GM08714 (cell line): ENCODE results near the gene G6PD.
"Not testable (repeated sequence)": the region's sequence is repeated elsewhere in the genome, so short reads cannot be mapped to it uniquely, and the experiment has no call there.

Experiments used
- H3K4me3 ChIP-seq: fragments of 200-500 bp; sonication (Bioruptor generic); 2 replicates; pipeline ENCODE4 v1.5.1; 2014; ENCODE audit warnings: mild to moderate bottlenecking, low read length, inconsistent platforms
- ZNF274 ChIP-seq: IDR thresholded peaks from 2 replicates; pipeline ENCODE4 v1.6.1; 2012; ENCODE audit warnings: mild to moderate bottlenecking, low read depth, low read length

Gene G6PD

GRCh38 chrX:154509455-154509854, 37.2 kb downstream of the G6PD start:
- no peak for TF ChIP-seq ZNF274
- no peak overlapping the region for H3K4me3 ChIP-seq

DNA sequence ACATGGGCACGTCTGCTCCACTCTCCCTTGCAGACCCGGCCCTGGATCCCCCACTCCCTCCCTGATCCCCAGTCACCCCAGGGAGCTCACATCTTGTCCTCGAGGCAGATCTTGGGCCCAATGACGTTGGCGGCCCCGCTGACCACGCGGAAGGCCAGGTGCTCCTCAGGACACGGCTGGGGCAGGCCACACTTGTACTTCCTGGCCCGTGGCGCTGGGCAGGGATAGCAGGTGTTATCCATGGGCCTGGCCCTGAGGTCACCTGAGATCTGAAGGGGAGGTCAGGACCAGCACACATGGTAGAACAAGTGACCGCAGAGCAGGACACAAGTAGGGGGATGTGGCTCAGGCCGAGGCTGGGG, 38.3 kb downstream of the G6PD start:
- no peak for TF ChIP-seq ZNF274
- H3K4me3 ChIP-seq: no peak overlapping the region

- no peak for TF ChIP-seq ZNF274
These were observed 38.8 kb downstream of the G6PD start for GRCh38 chrX:154507673-154508383.

GRCh38 chrX:154506483-154507332, 39.9 kb downstream of the G6PD start:
- no peak overlapping the region for H3K4me3 ChIP-seq
- no peak for TF ChIP-seq ZNF274

More at GRCh38 chrX:154507673-154508383, 38.8 kb downstream of the G6PD start:
- H3K4me3 ChIP-seq: no peak overlapping the region

DNA sequence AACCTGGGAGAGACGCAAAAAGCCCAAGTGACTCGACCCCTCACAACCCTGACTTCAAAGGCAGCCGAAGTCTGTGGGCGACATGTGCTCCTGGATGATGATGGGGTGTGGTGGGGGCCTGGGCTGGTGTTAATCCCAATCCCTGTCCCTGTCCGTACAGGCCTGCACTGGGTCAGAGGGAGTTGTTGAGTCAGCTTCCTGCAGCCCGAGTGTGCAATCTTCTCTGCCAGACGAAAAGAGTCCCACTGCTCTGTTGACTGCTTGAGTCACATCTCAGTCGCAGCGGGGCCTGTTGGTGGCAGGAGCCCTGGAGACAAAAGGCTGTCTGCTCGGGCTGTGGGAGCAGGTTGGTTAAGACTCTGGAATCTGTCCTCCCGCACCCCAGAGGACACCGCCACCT, 40.9 kb downstream of the G6PD start:
- H3K4me3 ChIP-seq: no peak overlapping the region
- TF ChIP-seq ZNF274: no peak

DNA sequence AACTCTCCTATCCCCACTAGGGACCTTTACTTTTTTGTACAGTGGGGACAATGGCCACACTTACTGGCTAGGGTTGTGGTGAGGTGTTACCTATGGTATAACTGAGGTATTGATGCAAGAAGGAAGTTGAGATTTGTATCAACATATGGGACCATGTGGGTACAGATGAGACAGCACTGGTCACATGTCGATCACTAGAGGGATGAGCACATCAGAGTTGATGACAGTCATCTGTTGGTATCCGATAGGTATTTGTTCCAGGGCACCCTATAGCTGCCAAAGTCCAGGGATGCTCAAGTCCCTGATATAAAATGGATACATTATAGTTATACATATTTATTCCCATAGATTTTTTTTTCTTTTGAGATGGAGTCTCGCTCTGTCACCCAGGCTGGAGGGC, 43.7 kb downstream of the G6PD start:
- no peak overlapping the region for H3K4me3 ChIP-seq
- no peak for TF ChIP-seq ZNF274

GRCh38 chrX:154502098-154502497, 44.5 kb downstream of the G6PD start:
- no peak overlapping the region for H3K4me3 ChIP-seq
- TF ChIP-seq ZNF274: no peak

DNA sequence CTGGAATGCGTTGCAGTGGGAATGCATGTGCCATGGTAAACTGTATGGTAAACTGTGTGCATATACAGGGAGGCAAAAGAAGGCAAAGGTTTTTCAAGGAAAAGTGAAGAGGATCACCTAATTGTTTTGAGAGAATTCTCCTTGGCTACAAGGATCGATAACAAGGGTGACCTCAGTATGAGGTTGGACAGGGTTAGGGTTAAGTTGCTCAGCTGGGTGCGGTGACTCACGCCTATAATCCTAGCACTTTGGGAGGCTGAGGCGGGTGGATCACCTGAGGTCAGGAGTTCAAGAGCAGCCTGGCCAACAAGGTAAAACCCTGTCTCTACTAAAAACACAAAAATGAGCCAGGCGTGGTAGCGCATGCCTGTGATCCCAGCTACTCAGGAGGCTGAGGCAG, 45.2 kb downstream of the G6PD start:
- H3K4me3 ChIP-seq: not testable (repeated sequence)

DNA sequence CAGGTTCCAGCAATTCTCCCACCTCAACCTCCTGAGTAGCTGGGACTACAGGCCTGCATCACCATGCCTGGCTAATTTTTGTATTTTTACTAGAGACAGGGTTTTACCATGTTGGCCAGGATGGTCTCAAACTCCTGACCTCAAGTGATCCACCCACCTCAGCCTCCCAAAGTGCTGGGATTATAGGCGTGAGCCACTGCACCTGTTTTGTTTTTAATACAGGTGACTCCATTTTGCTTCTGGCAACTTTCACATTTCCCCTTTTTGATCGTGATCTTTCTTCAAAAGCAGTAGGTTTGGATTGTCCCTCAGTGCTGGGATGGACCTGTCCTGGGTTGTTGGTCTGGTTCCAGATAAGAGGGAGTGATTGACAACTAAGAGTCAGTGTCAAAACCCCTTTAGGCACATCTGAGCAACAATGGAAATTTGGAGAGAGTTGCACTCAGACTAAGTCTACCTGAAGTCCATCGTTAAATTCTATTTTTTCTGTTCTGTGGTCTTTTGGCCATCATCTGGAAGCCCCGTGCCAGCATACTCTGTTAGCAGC, 50.0 kb downstream of the G6PD start:
- not testable (repeated sequence) for H3K4me3 ChIP-seq

GRCh38 chrX:154495472-154495922, 51.1 kb downstream of the G6PD start:
- no peak overlapping the region for H3K4me3 ChIP-seq
- TF ChIP-seq ZNF274: no peak

GRCh38 chrX:154494715-154495114, 51.9 kb downstream of the G6PD start:
- H3K4me3 ChIP-seq: no peak overlapping the region
- no peak for TF ChIP-seq ZNF274

DNA sequence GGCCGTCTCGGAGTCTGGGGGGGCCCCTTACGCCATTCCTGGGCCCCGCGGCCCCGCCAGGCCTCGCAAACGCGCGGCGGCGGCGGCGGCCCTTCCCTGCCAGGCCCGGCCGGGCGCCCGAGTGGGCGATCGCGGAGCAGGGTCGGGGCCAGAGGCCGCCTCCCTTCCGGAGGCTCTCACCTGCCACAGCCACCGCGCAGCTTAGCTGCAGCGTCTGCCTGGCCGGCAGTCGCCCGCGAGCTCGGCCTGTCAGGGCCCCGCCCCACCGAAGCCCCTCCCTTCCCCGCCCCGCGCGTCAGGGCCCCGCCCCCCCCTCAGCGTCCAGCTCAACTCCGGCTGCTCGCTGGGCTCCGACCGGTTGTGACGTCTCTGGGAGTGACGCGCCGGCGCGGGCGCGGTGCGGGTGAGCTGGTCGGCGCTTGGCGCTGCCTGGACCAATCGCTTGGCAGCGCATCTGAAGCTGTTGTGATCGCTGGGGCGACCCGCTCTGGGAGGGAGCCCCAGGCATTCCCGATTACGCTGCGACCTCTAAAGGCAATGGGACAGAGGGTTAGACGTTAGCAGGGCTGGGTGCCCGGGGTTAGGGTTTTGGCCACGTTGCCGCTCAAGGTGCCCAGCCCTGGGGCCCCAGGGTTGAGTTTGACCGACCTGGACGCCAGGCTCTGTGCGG, 56.1 kb downstream of the G6PD start, which contains the start of gene SLC10A3:
SLC10A3 (minus strand) TSS at position 216 of the 670 bp plus-strand sequence. CDS start 1,689 bp downstream, outside the sequence.
- no peak for TF ChIP-seq ZNF274
- peak within 1 kb of the TSS; percentile 79; the same call in 1 of the 2 replicates for H3K4me3 ChIP-seq

DNA sequence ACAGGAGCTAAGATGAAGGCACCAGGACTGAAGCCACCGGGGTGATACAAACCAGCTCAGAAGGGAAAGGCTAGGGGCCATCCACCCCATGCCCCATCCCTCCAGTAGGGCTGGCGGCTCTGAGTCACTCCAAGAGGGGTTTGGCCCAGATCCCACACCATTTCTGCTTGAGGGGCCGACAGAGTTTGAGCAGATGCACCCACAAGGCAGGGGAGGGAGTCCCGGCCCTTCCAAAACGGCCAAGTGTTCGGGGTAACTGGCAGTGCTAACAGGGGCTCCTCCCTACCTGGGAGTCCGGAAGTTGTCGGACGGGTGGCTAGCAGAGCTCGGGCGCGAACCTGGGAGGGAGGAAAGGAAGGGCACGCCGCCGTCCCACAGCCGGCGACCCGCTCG, 56.6 kb downstream of the G6PD start:
- TF ChIP-seq ZNF274: no peak
- peak overlapping the region; percentile 49; the same call in 1 of the 2 replicates for H3K4me3 ChIP-seq

- TF ChIP-seq ZNF274: no peak
- H3K4me3 ChIP-seq: no peak overlapping the region; the same call in 1 of the 2 replicates
These were observed 57.5 kb downstream of the G6PD start for GRCh38 chrX:154489182-154489581.

DNA sequence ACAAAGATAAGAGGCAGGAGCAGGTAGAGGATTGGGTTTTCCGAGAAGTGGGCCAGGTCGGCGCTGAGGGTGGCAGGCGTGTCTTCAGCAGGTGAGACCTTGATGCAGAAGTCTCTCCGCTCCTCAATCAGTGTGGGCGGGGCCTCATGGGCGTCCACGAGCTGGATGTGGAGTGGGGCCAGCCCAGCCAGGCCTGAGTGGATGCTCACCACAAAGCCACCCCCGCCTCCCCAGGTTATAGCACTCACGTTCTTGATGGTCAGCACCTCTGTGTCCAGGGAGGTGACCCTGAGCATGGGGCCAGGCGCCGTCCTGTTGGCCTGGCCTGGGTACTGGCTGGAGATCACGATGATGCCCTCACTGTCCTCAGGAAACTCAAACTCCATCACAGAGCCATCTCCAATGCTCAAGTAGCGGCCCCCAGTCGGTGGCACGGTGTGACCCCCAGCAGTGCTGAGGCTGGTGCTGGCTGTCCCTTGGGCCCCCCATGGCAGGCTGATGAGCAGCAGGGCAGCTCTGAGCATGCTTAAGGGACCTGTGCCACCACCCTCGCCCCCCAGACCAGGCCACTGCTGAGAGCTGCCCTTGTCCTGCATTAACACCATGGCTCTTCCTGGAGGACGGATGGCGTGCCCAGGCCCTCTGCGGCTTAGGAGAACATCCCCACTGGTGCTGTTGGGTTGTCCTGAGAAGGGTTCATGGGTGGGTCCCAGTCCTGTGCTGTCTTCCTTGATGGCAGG, 58.1 kb downstream of the G6PD start:
- H3K4me3 ChIP-seq: no peak overlapping the region
- no peak for TF ChIP-seq ZNF274
